HL-60/S4 treated with retinoic acid at 250 ng/mL for 4 days and 3 days (cell line): ENCODE data around the gene TTC38.
"Not testable (repeated sequence)": the region's sequence is repeated elsewhere in the genome, so short reads cannot be mapped to it uniquely, and the experiment has no call there.

Experiments used
- in situ Hi-C: fragments of 300-500 bp; cut with MboI; formaldehyde crosslinking; loops from 2 replicates; pipeline ENCODE4 v1.7.0; 2022; ENCODE audit warnings: low sequenced_read_pairs

The TTC38 gene

DNA sequence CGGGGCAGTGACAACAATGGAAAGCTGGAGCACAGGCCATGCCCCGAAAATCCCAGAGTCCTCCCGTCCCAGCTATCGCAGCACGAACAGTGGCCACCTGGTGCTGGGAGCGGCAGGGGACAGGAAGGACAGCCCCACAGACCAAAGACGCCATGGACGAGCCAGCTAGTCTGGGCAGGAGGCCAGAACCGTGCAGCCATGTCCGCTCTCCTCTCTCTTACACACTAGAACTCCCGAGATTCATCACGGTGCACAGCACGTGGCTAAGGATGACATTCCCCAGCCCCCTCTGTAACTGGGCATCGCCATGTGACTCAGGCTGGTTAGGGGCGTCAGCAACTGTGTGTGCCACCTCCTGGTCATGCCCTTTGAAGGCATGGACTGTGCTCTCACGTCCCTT lies 22.3 kb upstream of the TTC38 start:
- in situ Hi-C loops = no loop called here

DNA sequence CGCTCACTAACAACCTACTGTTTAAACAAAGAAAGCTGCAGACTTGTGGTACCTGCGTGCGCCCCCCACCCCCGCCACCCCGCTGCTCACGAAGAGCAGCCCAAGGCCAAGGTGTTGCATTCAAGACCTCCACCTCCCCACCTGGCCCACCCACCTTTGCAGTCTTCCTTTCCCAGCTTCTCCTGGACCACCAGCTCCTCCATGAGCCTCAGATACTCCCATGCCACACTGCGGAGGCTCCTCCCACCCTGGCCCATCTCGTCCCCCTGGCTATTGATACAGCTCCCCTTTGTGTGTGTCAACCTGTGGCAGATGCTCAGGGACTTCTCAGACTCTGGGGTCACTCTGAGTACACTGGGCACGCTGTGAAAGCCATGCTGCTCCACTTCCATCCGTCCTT lies 21.6 kb upstream of the TTC38 start:
- in situ Hi-C loops = no loop called here

DNA sequence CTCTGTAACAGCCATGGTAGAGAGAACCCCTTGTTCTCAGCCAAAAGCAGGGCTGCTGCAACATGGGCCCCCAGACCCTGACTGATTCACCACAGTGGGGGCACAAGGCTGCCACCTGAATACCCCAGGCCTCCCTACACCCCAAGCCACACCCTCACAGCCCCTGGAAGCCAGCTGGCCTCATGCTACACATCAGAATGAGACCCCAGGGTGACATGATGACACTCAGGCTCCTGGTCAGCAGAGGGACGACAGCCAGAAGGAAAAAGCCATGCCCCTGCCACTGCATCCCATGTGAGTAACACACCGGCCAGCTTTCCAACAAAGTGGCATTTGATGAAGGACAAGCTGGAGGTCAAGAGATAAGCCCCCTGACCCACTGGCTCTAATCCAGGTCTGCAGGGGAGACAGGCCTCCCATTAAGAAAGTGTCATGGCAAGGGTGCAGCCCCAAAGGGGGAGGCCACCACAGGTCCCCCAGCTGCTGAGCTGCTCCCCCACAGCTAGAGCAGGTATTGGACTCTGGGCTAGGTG lies 20.3 kb upstream of the TTC38 start:
- in situ Hi-C loops = no loop called here

DNA sequence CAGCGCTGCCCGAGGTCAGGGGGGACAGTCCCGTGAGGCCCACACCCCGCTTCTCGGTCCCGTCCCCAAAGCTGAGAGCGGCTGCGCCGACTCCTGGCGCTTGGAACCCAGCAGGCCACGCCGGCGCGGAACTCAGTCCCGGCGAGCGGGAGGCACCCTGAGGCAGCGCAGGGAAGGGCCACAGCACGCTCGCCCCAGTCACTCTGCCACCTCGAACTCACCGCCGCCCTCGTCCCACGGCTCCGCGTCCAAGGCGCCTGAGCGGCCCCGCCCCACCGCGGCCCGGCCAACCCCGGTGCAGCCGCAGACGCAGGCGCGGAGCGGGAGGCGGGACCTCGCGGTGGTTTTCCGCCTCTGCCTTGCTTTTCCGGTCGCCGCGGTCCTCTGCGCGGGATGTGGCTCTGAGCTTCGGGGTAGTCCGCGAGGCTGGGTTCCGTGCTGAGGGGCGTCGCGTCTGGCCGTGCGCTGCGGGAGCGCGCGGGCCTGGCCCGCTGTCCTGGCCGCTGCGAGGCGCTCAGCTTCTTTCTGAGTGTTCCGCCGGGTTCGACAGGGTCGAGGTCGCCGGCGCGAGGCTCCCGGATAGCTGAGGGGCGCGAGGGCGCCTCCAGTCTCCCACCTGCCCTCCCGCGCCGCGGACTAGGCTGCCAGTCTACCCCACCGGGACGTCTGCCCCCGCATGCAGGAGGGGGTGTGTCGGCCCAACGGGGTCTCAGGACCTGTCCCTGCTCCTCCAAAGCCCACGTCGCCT lies 17.6 kb upstream of the TTC38 start, which contains the start of gene CDPF1:
Gene CDPF1 (minus strand): TSS at position 259 of the 748 bp plus-strand sequence. CDS start 2,009 bp downstream, outside the sequence.
- in situ Hi-C loops = no loop called here

DNA sequence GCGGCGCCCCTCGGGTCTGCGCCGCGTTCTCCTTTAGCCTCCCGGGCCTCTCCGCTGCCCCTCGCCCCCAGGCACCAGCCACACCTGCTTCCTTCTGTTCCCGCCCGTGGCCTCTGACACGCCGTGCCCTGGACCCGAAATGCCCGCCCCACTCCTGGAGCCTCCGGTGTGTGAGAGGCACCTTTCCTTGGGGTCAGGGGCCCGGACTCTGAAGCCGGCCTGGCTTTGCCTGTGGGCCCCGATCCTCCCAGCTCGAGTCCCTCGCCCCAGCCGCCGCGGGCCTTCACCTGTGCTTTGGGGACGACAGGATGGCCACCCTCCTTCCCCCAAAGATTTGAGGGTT lies 17.1 kb upstream of the TTC38 start:
- in situ Hi-C loops = no loop called here

DNA sequence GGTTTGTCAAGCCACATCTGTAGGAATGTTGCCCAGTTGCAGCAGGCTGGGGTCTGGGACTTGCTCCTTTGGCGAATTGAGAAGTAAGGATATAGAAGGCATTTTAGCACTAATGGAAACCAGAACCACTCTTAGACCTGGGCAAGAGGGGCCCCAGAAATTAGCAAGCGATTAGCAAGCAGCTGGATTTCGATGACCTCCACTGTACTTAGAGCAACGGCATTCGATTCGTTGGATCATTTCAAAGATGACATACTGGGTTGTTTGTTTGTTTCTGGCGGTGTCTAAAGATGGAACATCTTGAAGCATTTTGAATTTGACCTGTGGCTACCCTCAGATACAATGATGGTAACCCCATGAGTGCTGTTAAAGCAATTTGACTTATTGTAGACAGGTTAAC lies 16.5 kb upstream of the TTC38 start:
- in situ Hi-C loops = no loop called here

DNA sequence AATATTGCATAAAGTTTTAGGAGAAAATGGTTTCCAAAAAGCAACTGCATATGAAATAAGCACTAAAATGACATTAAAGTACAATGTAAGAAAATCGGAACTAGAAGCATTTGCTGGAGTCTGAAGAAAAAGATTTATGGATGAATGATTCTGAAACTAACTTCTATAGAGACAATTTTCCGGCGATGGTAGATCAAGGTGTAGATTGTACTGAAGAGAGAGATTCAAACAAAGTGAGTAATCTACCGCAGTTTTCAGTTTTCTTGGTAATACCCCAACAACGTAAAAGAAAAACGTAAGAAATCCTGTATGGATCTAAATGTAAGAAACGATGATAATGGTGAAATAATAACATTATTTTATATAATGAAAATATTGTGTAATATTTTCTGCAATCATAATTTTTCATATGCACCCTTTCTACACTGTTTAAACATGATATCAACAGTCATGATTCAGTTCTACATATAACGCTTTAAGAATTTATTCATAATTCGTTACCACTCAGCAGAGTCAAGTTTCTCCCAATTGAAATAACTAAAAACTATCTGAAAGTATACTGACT lies 15.9 kb upstream of the TTC38 start:
- in situ Hi-C loops = no loop called here

DNA sequence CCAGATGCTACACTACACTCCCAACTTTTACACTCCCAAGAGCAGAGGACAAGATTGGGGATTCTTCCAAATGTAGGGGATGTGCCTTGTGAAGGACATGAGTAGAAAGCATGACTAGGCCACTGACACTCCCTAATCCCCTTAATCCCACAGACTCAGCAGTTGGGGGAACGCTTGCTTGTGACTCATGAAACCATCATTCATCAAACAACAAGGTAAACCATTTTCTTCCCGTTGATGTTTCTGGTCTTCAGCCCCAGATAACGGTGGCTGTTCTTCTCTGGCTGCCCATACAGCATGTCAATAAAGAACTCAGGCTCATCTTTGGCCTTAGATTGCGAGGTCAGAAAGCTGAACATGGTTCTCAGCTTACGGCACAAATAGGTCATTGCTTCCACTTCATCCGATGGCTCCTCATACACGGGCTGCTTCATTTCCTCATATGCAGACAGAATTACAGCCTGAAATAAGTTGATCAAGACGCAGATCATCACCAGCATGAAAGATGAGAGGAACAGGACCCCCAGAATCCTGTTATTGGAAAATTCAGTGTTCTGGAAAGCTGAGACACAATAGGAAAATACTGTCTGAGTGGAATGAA lies 11.3 kb upstream of the TTC38 start:
- in situ Hi-C loops = no loop called here

DNA sequence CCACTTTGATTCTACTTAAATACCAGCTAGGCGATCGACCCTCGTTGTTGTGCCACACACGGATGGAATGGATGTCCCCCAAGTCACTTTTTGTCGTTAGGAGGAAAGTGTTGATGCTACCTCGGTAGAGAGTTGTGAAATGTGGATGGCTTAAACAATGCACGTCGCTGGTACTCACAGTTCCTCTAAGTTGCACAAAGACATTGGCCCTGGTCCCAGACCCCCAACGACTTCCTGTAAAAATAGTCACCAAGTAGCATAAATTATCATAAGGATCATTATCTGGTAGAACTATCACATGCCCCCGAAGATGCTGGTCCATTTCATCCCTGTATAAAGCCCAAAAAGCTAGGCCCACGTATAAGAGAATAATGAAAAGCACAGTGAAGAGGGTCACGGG lies 8.4 kb upstream of the TTC38 start:
- in situ Hi-C loops = no loop called here

DNA sequence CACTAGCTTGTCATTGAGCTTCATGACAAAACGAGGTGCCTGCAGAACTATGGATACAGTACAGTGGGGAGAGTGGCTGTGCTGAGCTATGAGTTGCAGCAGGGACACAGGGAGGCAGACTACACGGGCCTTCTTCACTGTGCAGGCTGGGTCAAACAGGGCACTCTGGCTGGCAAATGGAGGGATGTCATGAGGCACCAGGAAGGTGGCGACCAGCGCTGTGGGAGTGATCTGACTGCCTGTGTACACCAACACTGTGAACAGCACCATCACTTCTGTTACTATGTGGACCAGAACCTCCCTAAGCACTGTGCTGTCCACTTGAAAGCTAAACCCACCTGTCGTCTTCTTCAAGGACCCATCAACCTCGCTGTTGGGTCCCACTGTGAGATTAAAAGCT lies 7.8 kb upstream of the TTC38 start:
- in situ Hi-C loops = no loop called here

DNA sequence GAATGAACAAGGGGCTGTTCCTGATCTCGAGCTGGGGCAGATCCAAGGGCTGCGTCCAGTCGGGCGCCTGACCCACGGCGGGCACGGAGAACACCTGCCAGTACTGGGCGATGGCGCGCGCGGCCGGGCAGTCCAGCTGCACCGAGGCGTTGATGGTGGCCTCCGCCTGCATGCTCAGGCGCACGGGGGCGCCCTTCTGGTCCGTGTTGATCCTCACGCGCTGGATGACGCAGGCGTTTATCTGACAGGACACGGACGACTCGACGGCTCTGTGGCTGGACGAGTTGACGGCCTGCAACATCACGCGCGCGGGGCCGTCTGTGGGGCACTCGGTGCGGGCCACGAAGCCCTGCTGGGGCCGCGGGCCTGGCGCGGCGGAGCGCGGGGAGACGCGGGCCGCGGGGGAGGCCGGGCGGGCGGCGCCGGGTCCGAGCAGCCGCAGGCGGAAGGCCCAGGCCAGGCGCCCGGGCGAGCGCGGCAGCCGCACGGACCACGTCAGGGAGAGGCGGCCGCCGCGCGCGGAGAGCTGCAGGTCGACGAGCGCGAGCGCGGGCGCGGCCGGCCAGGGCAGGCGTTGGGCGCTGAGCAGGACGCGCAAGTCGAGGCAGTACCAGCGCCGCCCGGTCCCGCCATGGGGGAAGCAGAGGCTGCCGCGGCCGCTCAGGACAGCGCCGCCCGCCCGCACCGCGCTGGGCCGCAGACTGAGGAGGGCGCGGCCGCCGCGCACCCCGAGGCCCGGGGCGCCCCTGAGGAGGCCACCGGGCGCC lies 5.2 kb upstream of the TTC38 start:
- in situ Hi-C loops = no loop called here

DNA sequence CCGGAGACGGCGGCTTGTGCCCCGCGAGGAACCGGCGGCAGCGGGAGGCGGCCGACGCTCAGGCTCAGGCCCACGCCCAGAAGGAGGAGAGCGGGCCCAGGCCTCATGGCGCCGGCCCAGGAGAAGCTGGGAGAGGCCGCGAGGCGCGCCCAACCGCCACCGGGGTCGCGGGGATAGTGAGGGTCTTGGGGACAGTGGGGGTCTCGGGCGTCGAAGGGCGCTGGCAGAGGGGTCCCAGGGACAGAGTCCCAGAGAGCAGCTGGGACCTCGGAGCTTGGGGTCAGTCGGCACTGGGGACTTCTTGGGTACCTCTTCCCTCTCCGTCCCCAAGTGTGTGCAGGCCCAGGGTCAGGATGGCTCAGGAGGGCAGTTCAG lies 4.6 kb upstream of the TTC38 start, which contains the start of gene PKDREJ:
Gene PKDREJ (minus strand): TSS at position 128 of the 375 bp plus-strand sequence. CDS start 21 bp downstream, at position 107.
- in situ Hi-C loops = no loop called here

DNA sequence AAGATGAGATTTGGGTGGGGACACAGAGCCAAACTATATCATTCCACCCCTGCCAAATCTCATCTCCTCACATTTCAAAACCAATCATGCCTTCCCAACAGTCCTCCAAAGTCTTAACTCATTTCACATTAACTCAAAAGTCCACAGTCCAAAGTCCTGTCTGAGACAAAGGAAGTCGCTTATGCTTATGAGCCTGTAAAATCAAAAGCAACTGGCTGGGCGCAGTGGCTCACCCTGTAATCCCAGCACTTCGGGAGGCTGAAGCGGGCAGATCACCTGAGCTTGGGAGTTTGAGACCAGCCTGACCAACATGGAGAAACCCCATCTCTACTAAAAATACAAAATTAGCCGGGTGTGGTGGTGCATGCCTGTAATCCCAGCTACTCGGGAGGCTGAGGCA lies 3.3 kb upstream of the TTC38 start:
- in situ Hi-C loops = not testable (repeated sequence)

DNA sequence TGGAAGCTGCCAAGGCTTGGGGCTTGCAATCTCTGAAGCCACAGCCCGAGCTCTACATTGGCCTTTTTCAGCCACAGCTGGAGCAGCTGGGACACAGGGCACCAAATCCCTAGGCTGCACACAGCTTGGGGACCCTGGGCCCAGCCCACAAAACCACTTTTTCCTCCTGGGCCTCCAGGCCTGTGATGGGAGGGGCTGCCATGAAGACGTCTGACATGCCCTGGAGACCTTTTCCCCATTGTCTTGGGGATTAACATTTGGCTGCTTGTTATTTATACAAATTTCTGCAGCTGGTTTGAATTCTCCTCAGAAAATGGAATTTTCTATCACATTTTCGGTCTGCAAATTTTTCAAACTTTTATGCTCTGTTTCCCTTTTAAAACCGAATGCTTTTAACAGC lies 2.2 kb upstream of the TTC38 start:
- in situ Hi-C loops = not testable (repeated sequence)

DNA sequence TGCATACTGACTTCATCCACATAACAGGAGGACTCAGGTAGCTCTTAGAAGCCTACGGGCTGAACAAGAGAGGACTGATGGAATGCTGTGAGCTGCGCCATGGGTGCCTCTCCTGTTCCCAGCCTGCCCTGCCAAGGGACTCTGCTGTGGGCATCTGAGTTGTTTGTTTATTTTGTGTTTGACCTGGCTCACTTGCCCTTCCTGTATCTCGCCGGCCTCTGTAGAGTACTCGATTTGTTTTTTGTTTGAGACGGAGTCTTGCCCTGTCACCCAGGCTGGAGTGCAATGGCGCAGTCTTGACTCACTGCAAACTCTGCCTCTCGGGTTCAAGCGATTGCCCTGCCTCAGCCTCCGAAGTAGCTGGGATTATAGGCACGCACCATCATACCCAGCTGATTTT lies 1.8 kb downstream of the TTC38 start:
- in situ Hi-C loops = no loop called here

DNA sequence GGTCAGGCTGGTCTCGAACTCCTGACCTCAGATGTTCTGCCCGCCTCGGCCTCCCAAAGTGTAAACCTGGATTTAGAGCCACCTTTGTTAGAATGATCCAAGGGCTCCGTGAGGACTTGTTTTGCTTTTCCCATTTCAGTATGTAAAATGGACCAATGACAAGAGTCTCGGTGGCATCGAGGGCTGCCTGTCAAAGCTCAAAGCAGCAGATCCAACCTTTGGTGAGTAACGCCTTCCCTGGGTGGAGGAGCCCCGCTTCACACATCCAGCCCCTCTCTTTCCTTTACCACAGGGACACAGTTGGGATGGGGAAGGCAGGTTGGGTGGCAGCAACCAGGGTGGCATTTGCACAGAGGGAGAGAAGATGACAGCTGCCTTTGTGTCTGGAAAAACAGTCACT lies 4.4 kb downstream of the TTC38 start:
- in situ Hi-C loops = no loop called here

DNA sequence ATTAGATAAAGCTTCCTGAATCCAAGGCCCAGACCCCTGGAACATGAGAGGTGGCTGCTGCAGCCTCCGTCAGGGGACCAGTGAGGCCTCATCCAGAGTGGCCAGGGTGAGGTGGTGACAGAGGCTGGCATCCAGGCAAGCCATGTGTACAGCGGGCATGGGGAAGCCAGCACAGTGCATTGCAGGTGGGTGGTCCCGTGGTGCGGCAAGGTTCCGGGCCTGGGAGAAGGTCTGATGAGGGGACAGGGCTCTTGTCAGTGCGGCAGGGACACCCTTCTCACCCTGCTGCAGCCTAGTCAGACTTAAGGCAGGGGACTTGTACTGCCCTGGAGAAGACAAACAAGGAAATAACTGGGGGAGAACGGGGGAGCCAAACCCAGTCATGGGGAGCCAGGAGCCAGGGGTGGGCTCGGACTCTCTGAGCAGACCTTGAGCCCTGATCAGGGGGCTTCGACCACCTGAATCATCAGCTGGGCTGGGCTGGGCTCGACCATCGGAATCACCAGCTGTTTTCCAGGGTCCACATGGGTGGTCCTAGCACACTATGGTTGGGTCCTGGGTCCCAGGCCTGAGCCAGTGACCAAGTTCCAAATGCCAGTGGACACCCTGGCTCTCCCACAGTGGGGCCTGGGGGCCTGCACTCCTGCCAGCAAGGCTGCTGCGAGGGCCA lies 5.1 kb downstream of the TTC38 start:
- in situ Hi-C loops = no loop called here

DNA sequence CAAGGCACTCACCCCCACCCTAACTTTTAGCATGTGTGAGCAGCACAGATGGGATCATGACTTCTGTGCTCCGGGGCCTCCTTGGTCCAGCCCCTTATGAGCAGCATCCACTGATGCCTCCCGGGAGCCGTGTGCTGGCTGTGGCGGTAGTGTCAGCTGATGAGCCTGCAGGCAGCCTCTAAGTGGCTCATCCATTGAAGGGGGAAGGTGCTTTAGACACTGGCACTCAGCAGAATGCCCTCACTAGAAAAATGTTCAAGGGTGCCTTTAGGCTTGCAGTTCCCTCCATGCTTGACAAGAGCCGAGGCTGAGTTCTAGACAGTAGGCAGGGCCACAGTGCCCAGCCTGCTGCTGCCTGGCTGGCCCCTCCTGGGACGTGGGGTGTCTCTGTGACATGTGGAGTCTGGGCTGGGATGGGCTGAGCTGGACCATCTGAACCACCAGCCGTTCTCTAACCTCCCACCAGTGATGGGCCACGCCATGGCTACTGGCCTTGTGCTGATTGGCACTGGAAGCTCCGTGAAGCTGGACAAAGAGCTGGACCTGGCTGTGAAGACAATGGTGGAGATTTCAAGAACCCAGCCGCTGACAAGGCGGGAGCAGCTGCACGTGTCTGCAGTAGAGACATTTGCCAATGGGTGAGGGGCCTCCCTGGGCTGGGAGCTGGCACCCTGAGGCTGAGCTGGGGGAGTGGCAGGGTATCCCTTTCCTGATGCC lies 5.8 kb downstream of the TTC38 start:
- in situ Hi-C loops = no loop called here

DNA sequence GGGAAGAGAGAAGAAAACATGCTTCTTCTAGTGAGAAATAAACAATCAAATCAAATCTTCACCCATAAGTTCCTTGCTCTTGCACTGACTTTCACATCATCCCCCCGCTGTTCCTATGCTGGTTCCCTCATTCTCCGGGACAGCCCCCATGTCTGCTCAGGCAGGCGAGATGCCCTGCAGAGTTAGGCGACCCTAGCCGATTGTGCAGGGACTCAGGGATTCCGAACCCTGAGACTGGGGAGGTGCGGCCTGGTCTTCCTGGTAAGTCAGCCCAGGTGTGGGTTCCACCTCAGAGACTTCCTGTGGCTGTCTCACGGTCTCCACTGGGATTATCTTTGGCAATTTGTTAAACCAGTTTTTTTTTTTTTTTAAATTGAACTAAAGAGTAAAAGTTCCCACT lies 6.6 kb downstream of the TTC38 start:
- in situ Hi-C loops = no loop called here

DNA sequence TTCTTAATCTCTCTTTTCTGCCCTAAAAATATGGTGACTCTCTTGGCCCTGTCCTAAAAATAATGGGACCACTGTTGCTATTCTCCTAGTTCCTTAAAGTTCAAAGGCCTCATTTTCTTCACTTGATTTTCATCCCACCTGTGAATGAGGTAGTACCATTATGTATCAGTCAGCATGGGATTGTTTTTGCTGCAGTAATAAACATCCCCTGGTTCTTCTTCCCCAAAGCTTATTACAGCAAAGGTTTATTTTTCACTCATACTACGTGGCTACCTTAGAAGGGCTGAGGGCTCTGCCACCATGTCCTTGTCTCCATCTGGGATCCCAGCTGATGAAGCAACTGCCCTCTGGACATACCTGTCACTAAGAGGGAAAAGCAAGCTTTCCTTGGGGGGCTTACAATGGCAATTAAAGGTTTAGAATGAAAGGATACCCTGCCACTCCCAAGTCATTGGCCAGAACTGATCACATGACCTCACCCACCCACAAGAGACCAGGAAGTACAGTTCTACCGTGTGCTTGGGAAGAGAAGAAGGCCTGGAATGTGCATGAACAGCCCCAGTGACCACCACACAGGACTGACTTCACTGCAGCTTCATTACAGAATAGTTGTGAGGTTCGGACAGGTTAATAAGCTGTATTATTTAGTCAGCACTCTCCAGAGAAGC lies 7.8 kb downstream of the TTC38 start:
- in situ Hi-C loops = no loop called here
